Measurements from ENCODE around the gene HOXD9. TPM values are rescaled to one million over a fixed set of nuclear protein-coding genes. Genes with fewer than 3 reads are reported as not detected.

HOXD9 gene
- polyA plus RNA-seq, 1 of the 3 experiments (the other 2 are of a cell fraction): 4.8 TPM

GRCh38 chr2:176082824-176083751, 39.4 kb upstream of the HOXD9 start:
- Histone ChIP-seq H3K4me1 (ENCODE audit: control insufficient read depth in 1 of 2, insufficient read depth in 2 of 2, low read depth in 1 of 2, low read length in 1 of 2) (peaks cover 0 to 39% of the 10 kb centered on the region in 2 experiments; a peak in 1 of 4 replicates), H3K4me2 (no peak overlapping the region), H3K9me3 (no peaks in the 10 kb centered on the region), H3K79me2 (ENCODE audit: insufficient read depth) (no peaks in the 10 kb centered on the region), H3K27ac (ENCODE audit: low read depth in 2 of 2, low read length in 1 of 2) (no peak overlapping the region), H3F3A (replicated peaks; ENCODE audit: insufficient read depth) (peaks cover 3% of the 10 kb centered on the region), H3K9me2 (no peaks in the 10 kb centered on the region), H2AFZ (ENCODE audit: low read depth) (no peak overlapping the region), H3K4me3 (ENCODE audit: low read depth in 2 of 2, low read length in 1 of 2) (no peak overlapping the region; a peak in 1 of 4 replicates), H3K36me3 (replicated peaks in 1 of 2; ENCODE audit: control insufficient read depth in 1 of 2, insufficient read depth in 2 of 2, low read length in 1 of 2) (no peaks in the 10 kb centered on the region), H3K9ac (no peak overlapping the region), H4K20me1 (ENCODE audit: insufficient read depth) (peaks cover 20% of the 10 kb centered on the region; the same call in 1 of the 2 replicates), H3K27me3 (ENCODE audit: insufficient read depth) (peaks cover 96% of the 10 kb centered on the region)
- DNase-seq: peak; percentile 49
- POLR2A ChIA-PET: no interaction called here
- 17% methylated on average over 56 of the region's 66 CpGs for WGBS (ENCODE audit: low lambda C conversion rate)
- CTCF ChIA-PET: interaction anchor here (1.0 to 12.1 kb wide), 13 partner anchors 12 to 1383 kb away, joined by 3 to 262 read pairs (median 5); partner anchors contain the start of gene HOXD13
- no peak for TF ChIP-seq GATA2 (CRISPR knock-in tag; IDR thresholded peaks at IDR 0.05)
- no peak for TF ChIP-seq MEF2A (IDR thresholded peaks at IDR 0.05; ENCODE audit: borderline replicate concordance, low read depth)
- TF ChIP-seq EZH2phosphoT487 (IDR thresholded peaks at IDR 0.05; ENCODE audit: borderline replicate concordance, low read depth): peak; percentile 92; the same call in 1 of the 2 replicates

- no peak within 1 kb of the TSS for H3K9ac ChIP-seq
- H3K4me1 ChIP-seq (ENCODE audit: control insufficient read depth in 1 of 2, insufficient read depth in 2 of 2, low read depth in 1 of 2, low read length in 1 of 2): peaks cover 0 to 40% of the 10 kb centered on the region in 2 experiments; a peak in 1 of 4 replicates
- H3K79me2 ChIP-seq (ENCODE audit: insufficient read depth): no peaks in the 10 kb centered on the region
- H3K27ac ChIP-seq (ENCODE audit: low read depth in 2 of 2, low read length in 1 of 2): no peak within 1 kb of the TSS
- no peak within 1 kb of the TSS for H3K4me2 ChIP-seq
- H3K27me3 ChIP-seq (ENCODE audit: insufficient read depth): peaks cover 95% of the 10 kb centered on the region
- no peaks in the 10 kb centered on the region for H3K9me2 ChIP-seq
- no peak within 1 kb of the TSS; a peak in 1 of 4 replicates for H3K4me3 ChIP-seq (ENCODE audit: low read depth in 2 of 2, low read length in 1 of 2)
- H2AFZ ChIP-seq (ENCODE audit: low read depth): no peak within 1 kb of the TSS
- H4K20me1 ChIP-seq (ENCODE audit: insufficient read depth): peaks cover 20% of the 10 kb centered on the region; the same call in 1 of the 2 replicates
- no peaks in the 10 kb centered on the region for H3K36me3 ChIP-seq (replicated peaks in 1 of 2; ENCODE audit: control insufficient read depth in 1 of 2, insufficient read depth in 2 of 2, low read length in 1 of 2)
- POLR2A ChIA-PET: no interaction called here
- CTCF ChIA-PET: interaction anchor here (1.0 to 12.1 kb wide), 8 partner anchors 11 to 833 kb away, joined by 3 to 262 read pairs (median 44); partner anchors contain the start of gene HOXD13
- H3F3A ChIP-seq (replicated peaks; ENCODE audit: insufficient read depth): no peaks in the 10 kb centered on the region
- no peaks in the 10 kb centered on the region for H3K9me3 ChIP-seq
- 17% methylated on average over 26 of the region's 27 CpGs for WGBS (ENCODE audit: low lambda C conversion rate)
- TF ChIP-seq EZH2phosphoT487 (IDR thresholded peaks at IDR 0.05; ENCODE audit: borderline replicate concordance, low read depth): 0 out of 2 replicates have a peak, but pooled peaks have one; percentile 19
- no peak for TF ChIP-seq TCF12 (IDR thresholded peaks at IDR 0.05)
- TF ChIP-seq GATA2 (CRISPR knock-in tag; IDR thresholded peaks at IDR 0.05): no peak
- DNase-seq: no peak
Measured at GRCh38 chr2:176083796-176084261, 38.7 kb upstream of the HOXD9 start, which contains the start of gene EVX2. Gene EVX2 (minus strand): TSS chr2:176083962. CDS start chr2:176083776, 186 bp downstream.

- peaks cover 0 to 36% of the 10 kb centered on the region in 2 experiments; a peak in 1 of 4 replicates for H3K4me1 ChIP-seq (ENCODE audit: control insufficient read depth in 1 of 2, insufficient read depth in 2 of 2, low read depth in 1 of 2, low read length in 1 of 2)
- no peaks in the 10 kb centered on the region for H3K79me2 ChIP-seq (ENCODE audit: insufficient read depth)
- no peak for DNase-seq
- H2AFZ ChIP-seq (ENCODE audit: low read depth): no peak overlapping the region
- no peak overlapping the region for H3K4me3 ChIP-seq (ENCODE audit: low read depth in 2 of 2, low read length in 1 of 2)
- H3K9me2 ChIP-seq: no peaks in the 10 kb centered on the region
- H3F3A ChIP-seq (replicated peaks; ENCODE audit: insufficient read depth): no peaks in the 10 kb centered on the region
- no peak overlapping the region for H3K27ac ChIP-seq (ENCODE audit: low read depth in 2 of 2, low read length in 1 of 2)
- H3K36me3 ChIP-seq (replicated peaks in 1 of 2; ENCODE audit: control insufficient read depth in 1 of 2, insufficient read depth in 2 of 2, low read length in 1 of 2): no peaks in the 10 kb centered on the region
- WGBS (ENCODE audit: low lambda C conversion rate): 12% methylated on average over 26 of the region's 26 CpGs
- ChIA-PET POLR2A (no interaction called here), CTCF (interaction anchor here (1.1 to 12.1 kb wide), 22 partner anchors 10 to 1387 kb away, joined by 3 to 262 read pairs (median 6); partner anchors contain the start of gene HOXD13)
- H4K20me1 ChIP-seq (ENCODE audit: insufficient read depth): peaks cover 20% of the 10 kb centered on the region; the same call in 1 of the 2 replicates
- H3K4me2 ChIP-seq: no peak overlapping the region
- TF ChIP-seq PBX3 (IDR thresholded peaks at IDR 0.05) (no peak), EZH2phosphoT487 (IDR thresholded peaks at IDR 0.05; ENCODE audit: borderline replicate concordance, low read depth) (peak; percentile 56; the same call in 1 of the 2 replicates)
- H3K27me3 ChIP-seq (ENCODE audit: insufficient read depth): peaks cover 95% of the 10 kb centered on the region
- H3K9ac ChIP-seq: no peak overlapping the region
- no peaks in the 10 kb centered on the region for H3K9me3 ChIP-seq
Measured at GRCh38 chr2:176084611-176085119, 37.9 kb upstream of the HOXD9 start.
